ENCODE measurements around the gene PSMB3.
"Not testable (repeated sequence)": the region's sequence is repeated elsewhere in the genome, so short reads cannot be mapped to it uniquely, and the experiment has no call there.

DNA sequence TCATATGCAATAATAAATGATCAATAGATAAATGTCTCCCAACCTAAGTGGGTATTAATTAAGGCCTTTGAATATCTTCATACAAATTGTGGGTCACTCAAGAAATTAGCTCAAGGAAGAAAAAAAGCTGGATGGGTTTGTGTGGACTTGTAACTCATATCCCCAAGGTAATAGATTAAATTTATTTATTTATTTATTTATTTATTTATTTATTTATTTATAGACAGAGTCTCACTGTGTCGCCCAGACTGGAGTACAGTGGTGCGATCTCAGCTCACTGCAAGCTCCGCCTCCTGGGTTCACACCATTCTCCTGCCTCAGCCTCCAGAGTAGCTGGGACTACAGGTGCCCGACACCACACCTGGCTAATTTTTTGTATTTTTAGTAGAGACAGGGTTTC is 35.5 kb downstream of the PSMB3 start:
- TF ChIP-seq, protein P1, sequence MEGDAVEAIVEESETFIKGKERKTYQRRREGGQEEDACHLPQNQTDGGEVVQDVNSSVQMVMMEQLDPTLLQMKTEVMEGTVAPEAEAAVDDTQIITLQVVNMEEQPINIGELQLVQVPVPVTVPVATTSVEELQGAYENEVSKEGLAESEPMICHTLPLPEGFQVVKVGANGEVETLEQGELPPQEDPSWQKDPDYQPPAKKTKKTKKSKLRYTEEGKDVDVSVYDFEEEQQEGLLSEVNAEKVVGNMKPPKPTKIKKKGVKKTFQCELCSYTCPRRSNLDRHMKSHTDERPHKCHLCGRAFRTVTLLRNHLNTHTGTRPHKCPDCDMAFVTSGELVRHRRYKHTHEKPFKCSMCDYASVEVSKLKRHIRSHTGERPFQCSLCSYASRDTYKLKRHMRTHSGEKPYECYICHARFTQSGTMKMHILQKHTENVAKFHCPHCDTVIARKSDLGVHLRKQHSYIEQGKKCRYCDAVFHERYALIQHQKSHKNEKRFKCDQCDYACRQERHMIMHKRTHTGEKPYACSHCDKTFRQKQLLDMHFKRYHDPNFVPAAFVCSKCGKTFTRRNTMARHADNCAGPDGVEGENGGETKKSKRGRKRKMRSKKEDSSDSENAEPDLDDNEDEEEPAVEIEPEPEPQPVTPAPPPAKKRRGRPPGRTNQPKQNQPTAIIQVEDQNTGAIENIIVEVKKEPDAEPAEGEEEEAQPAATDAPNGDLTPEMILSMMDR (IDR thresholded peaks at IDR 0.05) = not testable (repeated sequence)
- TF ChIP-seq EP300 (IDR thresholded peaks at IDR 0.05; ENCODE audit: borderline replicate concordance in 1 of 2, low read depth in 1 of 2, low read length in 1 of 2) = not testable (repeated sequence)

All from SK-N-SH (cell line).